GM06990 (cell line): ENCODE results near the gene UBR4.

Experiments
- DNase-seq: peaks from one replicate; pipeline ENCODE4 v3.0.0-alpha.2; 2011; ENCODE audit not compliant: insufficient read length; ENCODE audit errors: extremely low read depth
- H3K27me3 ChIP-seq: replicated peaks from 2 replicates; pipeline ENCODE4 v1.6.0; 2011; ENCODE audit warnings: low read length; ENCODE audit not compliant: control insufficient read depth, insufficient read depth
- H3K36me3 ChIP-seq: 2 replicates; pipeline ENCODE4 v1.5.1; 2011; ENCODE audit warnings: low read length; ENCODE audit not compliant: control insufficient read depth, insufficient read depth
- H3K4me3 ChIP-seq: replicated peaks from 2 replicates; pipeline ENCODE4 v1.5.1; 2011; ENCODE audit warnings: low read depth, mild to moderate bottlenecking, control low read depth, low read length
- CTCF ChIP-seq: IDR thresholded peaks from 2 replicates; pipeline ENCODE4 v1.5.1; 2011; ENCODE audit warnings: low read length, control low read depth, mild to moderate bottlenecking, inconsistent platforms; ENCODE audit not compliant: insufficient read depth, poor library complexity, severe bottlenecking

The UBR4 gene

GRCh38 chr1:19068639-19069276 lies 141.3 kb downstream of the UBR4 start:
- no peak overlapping the region for H3K4me3 ChIP-seq
- H3K36me3 ChIP-seq, result peaks cover 8% of the 10 kb centered on the region
- DNase-seq, result no peak
- no peak for TF ChIP-seq CTCF
- no peaks in the 10 kb centered on the region; the same call in 1 of the 2 replicates for H3K27me3 ChIP-seq

GRCh38 chr1:19067912-19068638 lies 142.0 kb downstream of the UBR4 start:
- H3K36me3 ChIP-seq, result peaks cover 3% of the 10 kb centered on the region
- H3K27me3 ChIP-seq, result no peaks in the 10 kb centered on the region; the same call in 1 of the 2 replicates

GRCh38 chr1:19067182-19067911 lies 142.7 kb downstream of the UBR4 start:
- no peaks in the 10 kb centered on the region for H3K36me3 ChIP-seq
- no peak for DNase-seq
- no peak for TF ChIP-seq CTCF
- H3K27me3 ChIP-seq, result no peaks in the 10 kb centered on the region; the same call in 1 of the 2 replicates
- no peak overlapping the region for H3K4me3 ChIP-seq

More at GRCh38 chr1:19067912-19068638, 142.0 kb downstream of the UBR4 start:
- no peak for DNase-seq
- H3K4me3 ChIP-seq, result no peak overlapping the region
- no peak for TF ChIP-seq CTCF

- no peak for DNase-seq
- no peaks in the 10 kb centered on the region; the same call in 1 of the 2 replicates for H3K27me3 ChIP-seq
- no peak overlapping the region for H3K4me3 ChIP-seq
- no peaks in the 10 kb centered on the region for H3K36me3 ChIP-seq
- TF ChIP-seq CTCF, result no peak
Observed at GRCh38 chr1:19066874-19067181, 143.2 kb downstream of the UBR4 start.

GRCh38 chr1:19066248-19066873 lies 143.7 kb downstream of the UBR4 start:
- Histone ChIP-seq H3K36me3 (no peaks in the 10 kb centered on the region), H3K27me3 (no peaks in the 10 kb centered on the region; the same call in 1 of the 2 replicates), H3K4me3 (no peak overlapping the region)
- TF ChIP-seq CTCF, result no peak
- no peak for DNase-seq
